IMR-90 (cell line): Measurements from ENCODE around the gene SBK2. TPM values are rescaled to one million over a fixed set of nuclear protein-coding genes. Genes with fewer than 3 reads are reported as not detected.

Experiments used
- ATAC-seq: fragments of 200-7000 bp; cut with Tn5 transposase; 2 replicates; pipeline ENCODE4 v1.9.1; 2020; ENCODE audit warnings: low read depth, mild to moderate bottlenecking, moderate library complexity
- BruUV-seq: library from RNA; stranded (reverse); fragments of 400-500 nt; replicated peaks from 2 replicates; lab custom pipeline; 2021; lab: Mats Ljungman, UMichigan
- CTCF ChIA-PET: fragments of 300-600 bp; formaldehyde crosslinking; extraction: SDS; loops from one replicate; lab custom pipeline; 2021; ENCODE audit warnings: antibody characterized with exemption; lab: Yijun Ruan, JAX
- POLR2A ChIA-PET: fragments of 300-600 bp; sonication (Branson Sonifier 250); formaldehyde crosslinking; loops from one replicate; lab custom pipeline; 2022; ENCODE audit warnings: antibody characterized with exemption; ENCODE audit not compliant: unreplicated experiment; lab: Charles Lee
- DNase-seq: peaks from one replicate; pipeline ENCODE4 v3.0.0; 2013
- H2AFZ ChIP-seq: replicated peaks from 2 replicates; pipeline ENCODE3; 2013; ENCODE audit warnings: low read length, mild to moderate bottlenecking; ENCODE audit not compliant: poor library complexity
- H2AK5ac ChIP-seq: 2 replicates; pipeline ENCODE4 v1.6.1; 2013; ENCODE audit warnings: low read depth, low read length, inconsistent platforms
- H2AK9ac ChIP-seq: replicated peaks from 2 replicates; pipeline ENCODE3; 2013; ENCODE audit warnings: mild to moderate bottlenecking, low read depth, low read length, moderate library complexity; ENCODE audit not compliant: poor library complexity
- H2BK120ac ChIP-seq: 2 replicates; pipeline ENCODE4 v1.6.1; 2013; ENCODE audit warnings: low read depth, low read length, inconsistent platforms
- H2BK15ac ChIP-seq: 3 replicates; pipeline ENCODE4 v1.6.1; 2013; ENCODE audit warnings: low read depth, low read length, inconsistent platforms
- H2BK20ac ChIP-seq: 2 replicates; pipeline ENCODE4 v1.6.1; 2013; ENCODE audit warnings: low read depth, mild to moderate bottlenecking, inconsistent platforms, low read length, moderate library complexity
- H2BK5ac ChIP-seq: 2 replicates; pipeline ENCODE4 v1.6.1; 2013; ENCODE audit warnings: mild to moderate bottlenecking, low read depth, low read length, inconsistent platforms; ENCODE audit not compliant: poor library complexity, severe bottlenecking
- H3K14ac ChIP-seq: replicated peaks from 2 replicates; pipeline ENCODE4 v1.6.1; 2013; ENCODE audit warnings: low read depth, low read length, inconsistent platforms
- H3K18ac ChIP-seq: 2 replicates; pipeline ENCODE4 v1.6.1; 2013; ENCODE audit warnings: low read depth, low read length, control low read depth
- H3K23ac ChIP-seq: 2 replicates; pipeline ENCODE4 v1.6.1; 2013; ENCODE audit warnings: low read depth, low read length, inconsistent platforms
- H3K27ac ChIP-seq: 2 replicates; pipeline ENCODE4 v1.5.1; 2013; ENCODE audit warnings: mild to moderate bottlenecking, control low read depth, low read length; ENCODE audit not compliant: insufficient read depth
- H3K27me3 ChIP-seq: 2 replicates; pipeline ENCODE4 v1.6.1; 2013; ENCODE audit warnings: low read length; ENCODE audit not compliant: control insufficient read depth, insufficient read depth
- H3K36me3 ChIP-seq: 2 replicates; pipeline ENCODE4 v1.6.1; 2013; ENCODE audit warnings: low read length, mixed read lengths; ENCODE audit not compliant: control insufficient read depth, insufficient read depth
- H3K4ac ChIP-seq: 2 replicates; pipeline ENCODE4 v1.6.1; 2013; ENCODE audit warnings: low read depth, low read length, inconsistent platforms
- H3K4me1 ChIP-seq: 2 replicates; pipeline ENCODE4 v1.6.1; 2013; ENCODE audit warnings: low read length, mixed read lengths; ENCODE audit not compliant: control insufficient read depth, insufficient read depth
- H3K4me2 ChIP-seq: 2 replicates; pipeline ENCODE4 v1.6.1; 2013; ENCODE audit warnings: low read depth, mild to moderate bottlenecking, control low read depth, low read length, moderate library complexity
- H3K4me3 ChIP-seq: 2 replicates; pipeline ENCODE4 v1.5.1; 2013; ENCODE audit warnings: low read depth, mild to moderate bottlenecking, control low read depth, low read length, moderate library complexity; ENCODE audit not compliant: insufficient read depth
- H3K56ac ChIP-seq: 2 replicates; pipeline ENCODE4 v1.6.1; 2013; ENCODE audit warnings: low read length, inconsistent platforms; ENCODE audit not compliant: insufficient read depth; ENCODE audit errors: extremely low read depth
- H3K79me1 ChIP-seq, 2 experiments: 2 replicates each; pipeline ENCODE4 v1.6.1; 2013; ENCODE audit warnings: low read length in 2 of 2, inconsistent platforms in 1 of 2, low read depth in 1 of 2
- H3K9ac ChIP-seq: 2 replicates; pipeline ENCODE4 v1.6.1; 2013; ENCODE audit warnings: low read depth, low read length, control low read depth
- H3K9me1 ChIP-seq: 2 replicates; pipeline ENCODE4 v1.6.1; 2013; ENCODE audit warnings: low read length, inconsistent platforms; ENCODE audit not compliant: insufficient read depth
- H3K9me3 ChIP-seq: 2 replicates; pipeline ENCODE4 v1.6.1; 2013; ENCODE audit warnings: low read length; ENCODE audit not compliant: control insufficient read depth, insufficient read depth
- H4K20me1 ChIP-seq: 2 replicates; pipeline ENCODE4 v1.6.1; 2013; ENCODE audit warnings: low read length, inconsistent platforms; ENCODE audit not compliant: insufficient read depth
- H4K5ac ChIP-seq: 2 replicates; pipeline ENCODE4 v1.6.1; 2013; ENCODE audit warnings: mild to moderate bottlenecking, low read depth, low read length, control low read depth
- H4K8ac ChIP-seq, 2 experiments: 2 replicates each; pipeline ENCODE4 v1.6.1; 2013; ENCODE audit warnings: low read depth in 2 of 2, low read length in 2 of 2, control low read depth in 1 of 2, inconsistent platforms in 1 of 2
- H4K91ac ChIP-seq: 2 replicates; pipeline ENCODE4 v1.6.1; 2013; ENCODE audit warnings: low read depth, low read length, inconsistent platforms; ENCODE audit not compliant: insufficient read depth
- CHD1 ChIP-seq: IDR thresholded peaks from 2 replicates; pipeline ENCODE4 v1.6.1; 2012; ENCODE audit warnings: low read depth, low read length, improper control_type of control experiment
- FOS ChIP-seq: fragments of 150-350 bp; IDR thresholded peaks from 2 replicates; pipeline ENCODE4 v1.6.1; 2016; ENCODE audit warnings: low read depth, low read length
- MAZ ChIP-seq: IDR thresholded peaks from 2 replicates; pipeline ENCODE4 v1.6.1; 2012; ENCODE audit warnings: low read depth, mild to moderate bottlenecking, low read length, improper control_type of control experiment, moderate library complexity, borderline replicate concordance
- NFE2L2 ChIP-seq: fragments of 150-350 bp; IDR thresholded peaks from 2 replicates; pipeline ENCODE4 v1.6.1; 2016; ENCODE audit warnings: low read depth, mild to moderate bottlenecking, low read length
- POLR2A ChIP-seq: IDR thresholded peaks from 2 replicates; pipeline ENCODE4 v1.6.1; 2012; ENCODE audit warnings: mild to moderate bottlenecking, low read depth, low read length
- WGBS, 2 experiments: methylation state at CpG; one replicate each; pipeline versions ENCODE4 v1.1.5 to v1.1.7; 2013; ENCODE audit warnings: missing lambda C conversion rate in 2 of 2; ENCODE audit not compliant: insufficient read length in 1 of 2; ENCODE audit errors: extremely low coverage in 2 of 2; 5-methylcytosine and 5-hydroxymethylcytosine counted together
- dilution Hi-C: fragments of 300-500 bp; cut with HindIII; formaldehyde crosslinking; loops from one replicate; pipeline ENCODE4 v1.14.3; 2018; ENCODE audit warnings: low sequenced_read_pairs; ENCODE audit not compliant: unreplicated experiment
- in situ Hi-C: fragments of 300-500 bp; cut with MboI; formaldehyde crosslinking; loops from 3 replicates; pipeline ENCODE4 v1.14.3; 2019; ENCODE audit warnings: low sequenced_read_pairs, inconsistent platforms, mixed read lengths
- intact Hi-C: fragments of 100-400 bp; cut with micrococcal nuclease; formaldehyde crosslinking; loops from 2 replicates; pipeline ENCODE4 v1.10.0; 2022
- polyA plus RNA-seq, 3 experiments: library from polyadenylated mRNA; depleted of rRNA; stranded (reverse); fragments of >200 nt; gene quantifications; 2 replicates each; pipeline ENCODE4 v1.2.3, GENCODE V29; 2012; ENCODE audit warnings: low replicate concordance in 1 of 3
- total RNA-seq: library from RNA; depleted of rRNA; stranded (reverse); fragments of >200 nt; gene quantifications from 2 replicates; pipeline ENCODE4 v1.2.3, GENCODE V29; 2012
- TF ChIP-seq, protein P1 (sequence below): fragments of 150-350 bp; IDR thresholded peaks from 2 replicates; pipeline ENCODE4 v1.6.1; 2017; ENCODE audit warnings: mild to moderate bottlenecking, antibody characterized with exemption, low read length, low read depth

SBK2 gene
- total and polyA plus RNA-seq, 2 of the 4 experiments (the other 2 are of a cell fraction): 0.48 TPM; not detected in 1

- TF ChIP-seq MAZ (no peak), CHD1 (no peak), FOS (no peak)
Observed at GRCh38 chr19:55490478-55491432, 46.2 kb downstream of the SBK2 start (continued).

GRCh38 chr19:55489711-55490477, 47.0 kb downstream of the SBK2 start:
- in situ Hi-C loops: loop anchor here (25.0 kb wide), 1 partner anchor 1028 kb away; the partner anchor contains the start of genes CDC42EP5 and LENG9
- dilution Hi-C loops: no loop called here
- ChIA-PET POLR2A (no interaction called here), CTCF (no interaction called here)
- no TSS peak for BruUV-seq
- ATAC-seq (no peak), DNase-seq (no peak)
- Histone ChIP-seq H4K8ac (no peak overlapping the region), H2BK15ac (no peak overlapping the region), H3K9ac (no peak overlapping the region), H2BK20ac (no peak overlapping the region), H4K20me1 (0 out of 2 replicates have a peak, but pooled peaks cover 4% of the 10 kb centered on the region), H3K9me3 (no peaks in the 10 kb centered on the region), H3K36me3 (no peaks in the 10 kb centered on the region), H3K56ac (no peak overlapping the region), H3K27me3 (no peaks in the 10 kb centered on the region), H2AK5ac (no peak overlapping the region; the same call in 1 of the 2 replicates), H3K4me2 (no peak overlapping the region), H3K27ac (no peak overlapping the region), H4K5ac (no peak overlapping the region), H3K4me3 (no peak overlapping the region), H3K14ac (no peak overlapping the region), H3K4me1 (peaks cover 45% of the 10 kb centered on the region), H2BK5ac (peak overlapping the region; percentile 16), H3K79me1 (peaks cover 5 to 33% of the 10 kb centered on the region in 2 experiments), H3K18ac (no peak overlapping the region), H2AFZ (peak overlapping the region; percentile 10), H3K4ac (peak overlapping the region; percentile 52), H2AK9ac (peak overlapping the region; percentile 70), H2BK120ac (peak overlapping the region; percentile 42; the same call in 1 of the 2 replicates), H3K9me1 (peaks cover 7% of the 10 kb centered on the region), H4K91ac (no peak overlapping the region), H3K23ac (no peak overlapping the region)
- intact Hi-C loops: no loop called here
- TF ChIP-seq, protein P1, sequence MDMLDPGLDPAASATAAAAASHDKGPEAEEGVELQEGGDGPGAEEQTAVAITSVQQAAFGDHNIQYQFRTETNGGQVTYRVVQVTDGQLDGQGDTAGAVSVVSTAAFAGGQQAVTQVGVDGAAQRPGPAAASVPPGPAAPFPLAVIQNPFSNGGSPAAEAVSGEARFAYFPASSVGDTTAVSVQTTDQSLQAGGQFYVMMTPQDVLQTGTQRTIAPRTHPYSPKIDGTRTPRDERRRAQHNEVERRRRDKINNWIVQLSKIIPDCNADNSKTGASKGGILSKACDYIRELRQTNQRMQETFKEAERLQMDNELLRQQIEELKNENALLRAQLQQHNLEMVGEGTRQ: no peak
- no peak for TF ChIP-seq CHD1
- no peak for TF ChIP-seq NFE2L2
- TF ChIP-seq MAZ: no peak
- no peak for TF ChIP-seq POLR2A
- WGBS, 2 experiments: 80% methylated on average over 3 of the region's 21 CpGs; no CpG with 5 or more reads in 1 of the 2 experiments
